Stimulated activated naive CD4-positive, alpha-beta T cell (primary cell): ENCODE results near the gene OR4K5.
"Not testable (repeated sequence)": the region's sequence is repeated elsewhere in the genome, so short reads cannot be mapped to it uniquely, and the experiment has no call there.

Experiments used
- DNase-seq, 6 experiments: peaks; one replicate each; lab custom pipeline; 2025; lab: John Stamatoyannopoulos, UW

The OR4K5 gene, protein sequence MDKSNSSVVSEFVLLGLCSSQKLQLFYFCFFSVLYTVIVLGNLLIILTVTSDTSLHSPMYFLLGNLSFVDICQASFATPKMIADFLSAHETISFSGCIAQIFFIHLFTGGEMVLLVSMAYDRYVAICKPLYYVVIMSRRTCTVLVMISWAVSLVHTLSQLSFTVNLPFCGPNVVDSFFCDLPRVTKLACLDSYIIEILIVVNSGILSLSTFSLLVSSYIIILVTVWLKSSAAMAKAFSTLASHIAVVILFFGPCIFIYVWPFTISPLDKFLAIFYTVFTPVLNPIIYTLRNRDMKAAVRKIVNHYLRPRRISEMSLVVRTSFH

DNA sequence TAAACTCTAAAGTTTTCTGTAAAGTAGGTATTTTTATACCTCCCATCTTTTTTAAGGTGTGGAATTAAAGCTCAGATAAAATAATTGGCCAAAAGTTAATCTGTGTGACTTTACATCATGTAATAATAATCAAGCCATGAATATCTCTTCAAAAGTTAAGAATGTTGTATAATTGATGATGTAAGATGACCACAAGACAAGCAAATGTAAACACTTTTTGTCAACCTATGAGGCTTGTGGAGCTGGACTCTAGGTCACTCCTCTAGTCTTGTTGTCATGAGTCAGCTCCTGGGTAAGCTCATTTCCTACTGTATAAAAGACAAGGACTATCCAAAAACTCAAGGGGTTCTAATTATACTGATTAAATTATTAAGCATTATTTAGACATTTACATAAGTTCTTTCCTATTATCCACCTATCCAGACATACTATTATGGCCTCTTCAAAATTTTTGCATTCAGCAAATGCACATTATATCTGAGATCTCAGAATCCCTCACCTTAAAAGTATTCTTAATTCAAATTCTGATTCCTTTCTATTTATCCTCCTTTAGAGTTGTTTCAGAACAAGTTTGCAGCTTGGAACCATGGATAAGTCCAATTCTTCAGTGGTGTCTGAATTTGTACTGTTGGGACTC is at the start of gene OR4K5:
OR4K5 (plus strand) TSS at position 587 of the 637 bp plus-strand sequence; CDS start at position 587, 0 bp downstream.
- no peak for DNase-seq

DNA sequence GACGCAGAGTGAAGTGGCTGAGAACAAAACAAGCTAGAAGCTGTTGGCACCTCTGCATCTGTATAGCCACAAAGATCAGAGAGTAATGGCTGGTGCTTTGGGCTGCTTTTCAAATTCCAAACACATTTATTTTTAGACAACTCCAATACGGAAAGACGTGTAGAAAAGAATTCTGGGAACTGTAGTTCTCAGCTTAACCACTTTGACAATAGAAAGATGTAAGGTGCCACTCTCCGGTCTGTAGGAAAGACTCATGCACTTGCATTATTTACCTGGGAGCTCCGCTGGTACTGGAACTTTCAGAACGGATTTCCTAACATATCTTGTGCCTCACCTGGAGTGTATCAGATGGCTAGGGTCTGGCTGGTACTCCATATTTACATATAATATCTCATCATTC is 47.2 kb upstream of the OR4K5 start:
- DNase-seq: no peak

DNA sequence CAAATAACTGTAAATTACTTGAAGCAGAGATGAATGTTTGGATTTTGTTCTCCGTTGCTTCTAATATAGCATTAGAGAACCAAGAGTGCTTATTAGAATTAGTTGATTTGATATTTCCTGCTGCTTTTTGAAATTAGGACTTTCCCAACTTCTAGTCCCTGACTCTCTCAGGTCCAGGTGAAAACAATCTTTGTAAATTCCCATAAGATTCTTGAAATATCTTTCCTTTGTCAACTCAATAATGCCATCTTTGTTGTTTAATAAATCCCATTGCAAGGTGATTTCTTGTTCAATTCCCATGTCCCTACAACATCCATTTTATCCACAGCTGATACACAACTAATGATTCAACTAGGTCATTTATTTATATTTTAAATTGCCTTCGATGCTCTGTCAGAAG is 45.6 kb upstream of the OR4K5 start, which contains the start of gene OR4K2:
OR4K2 (plus strand) TSS at position 301 of the 400 bp plus-strand sequence. CDS start 1,126 bp downstream, outside the sequence.
- no peak for DNase-seq

DNA sequence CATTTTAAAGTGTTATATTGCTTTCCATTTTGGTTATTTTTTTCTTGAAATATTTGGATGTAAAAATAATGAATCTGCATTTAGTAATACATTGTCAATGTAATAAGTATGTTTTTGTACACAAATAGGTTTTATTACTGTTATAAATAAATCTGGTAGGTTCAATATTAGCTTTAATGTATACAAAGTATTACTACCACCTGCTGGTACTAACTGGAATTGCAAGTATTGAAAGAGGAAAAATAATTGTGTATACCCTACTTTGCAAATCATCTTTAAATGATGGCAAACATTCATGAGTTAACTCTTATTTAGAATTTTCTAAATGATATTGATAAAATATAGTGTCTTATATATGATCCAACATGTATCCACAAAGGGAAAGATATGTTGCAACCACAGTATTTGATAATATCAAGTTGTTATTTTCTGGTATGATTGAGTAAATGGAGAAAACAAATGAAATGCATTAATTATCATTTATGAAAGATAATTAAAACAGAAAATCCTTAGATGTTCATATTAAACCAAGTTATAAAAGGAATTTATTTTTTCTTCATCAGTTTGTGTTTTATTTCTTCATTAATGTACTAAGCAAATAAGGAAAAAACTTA is 42.3 kb upstream of the OR4K5 start:
- DNase-seq: peak in 2 of 6 experiments; percentile 5 to 8

DNA sequence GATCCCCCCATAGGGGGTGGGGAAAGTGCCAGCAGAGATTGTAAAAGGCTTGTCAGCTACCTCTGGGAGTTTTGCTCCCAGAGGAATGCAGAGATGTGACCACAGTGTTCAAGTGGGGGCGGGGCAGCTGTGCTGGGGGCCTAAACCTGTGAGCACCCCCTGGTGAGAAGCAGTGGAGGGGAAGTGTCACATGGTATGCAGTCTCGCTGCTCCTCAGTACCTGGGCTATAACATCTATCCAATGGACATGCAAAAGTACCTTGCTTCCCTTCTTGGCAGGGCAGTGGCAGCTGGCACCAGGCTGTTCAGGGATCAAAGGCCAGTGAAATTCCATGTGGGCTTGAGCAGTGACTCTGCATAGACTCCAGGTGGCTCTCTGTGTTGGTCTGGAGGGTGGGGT is 25.1 kb upstream of the OR4K5 start:
- DNase-seq: no peak

DNA sequence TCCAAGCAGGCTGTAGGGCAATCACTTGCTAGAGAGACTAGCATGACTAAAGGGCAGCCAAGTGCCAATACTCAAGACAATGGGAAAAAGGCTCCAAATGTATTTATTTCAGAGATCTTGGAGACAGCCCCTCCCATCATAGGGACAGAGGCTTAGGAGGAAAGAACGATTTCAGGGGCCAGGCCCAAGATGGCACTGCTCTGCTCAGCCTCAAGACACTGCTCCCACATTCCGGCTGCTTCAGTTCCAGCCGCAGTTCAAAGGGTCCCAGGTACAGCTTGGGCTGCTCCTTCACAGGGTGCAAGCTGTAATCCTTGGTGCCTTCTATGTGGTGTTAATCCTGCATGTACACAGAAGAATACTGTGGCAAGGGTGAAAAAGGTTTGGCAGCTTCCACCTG is 19.4 kb upstream of the OR4K5 start:
- DNase-seq: no peak

DNA sequence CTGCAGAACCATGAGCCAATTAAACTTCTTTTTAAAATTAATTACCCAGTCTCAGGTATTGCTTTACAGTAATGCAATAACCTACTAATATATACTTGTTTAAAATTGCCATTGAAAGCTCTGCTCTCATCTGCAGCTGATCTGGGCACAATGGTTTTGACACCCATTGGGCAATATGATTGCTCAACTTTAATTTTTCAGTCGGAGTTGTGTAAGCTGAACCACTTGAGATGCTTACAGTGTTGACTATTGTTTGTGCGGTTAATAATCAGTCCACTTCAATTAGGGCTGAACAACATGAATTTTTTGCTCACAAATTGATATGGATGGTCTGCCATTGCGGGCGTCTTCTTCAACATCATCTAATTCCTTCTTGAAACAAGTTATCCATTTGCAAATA is 18.0 kb upstream of the OR4K5 start:
- DNase-seq: no peak

DNA sequence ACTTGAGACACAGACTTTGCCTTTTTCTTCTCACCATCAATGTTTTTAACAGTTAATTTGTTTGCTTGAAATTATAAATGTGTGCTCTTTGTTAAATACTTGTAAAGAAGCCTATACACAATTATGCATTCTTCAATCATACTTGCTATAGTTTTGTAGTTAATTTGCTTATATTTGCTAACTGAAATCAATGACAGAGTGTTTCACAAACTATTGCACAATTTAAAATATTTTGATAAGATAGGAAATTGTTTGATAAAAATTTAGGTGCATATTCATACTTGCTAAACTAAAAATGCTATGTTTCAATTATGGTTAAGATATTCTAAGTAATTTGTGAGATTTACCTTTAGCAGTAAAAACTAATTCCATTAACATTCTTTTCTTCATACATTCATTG is 13.7 kb upstream of the OR4K5 start:
- no peak for DNase-seq

DNA sequence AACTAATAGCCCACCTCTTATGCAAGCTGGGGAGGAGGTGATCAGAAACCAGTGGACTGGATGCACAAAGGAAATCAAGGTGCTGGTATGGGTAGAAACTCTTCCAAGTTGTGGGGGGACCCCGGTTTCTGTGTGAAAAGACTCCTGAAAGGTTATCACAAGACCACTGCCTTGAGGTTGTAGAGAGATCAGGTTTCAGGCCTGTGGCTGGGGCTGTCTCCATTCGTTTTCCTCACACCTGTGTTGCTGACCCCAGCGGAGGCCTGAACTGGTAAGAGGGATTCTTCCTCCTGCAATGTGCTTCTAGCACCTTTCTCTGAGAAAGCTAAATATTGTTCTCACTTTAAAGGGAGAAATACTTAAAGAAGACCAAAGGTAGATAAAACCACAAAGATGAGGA is 9.3 kb upstream of the OR4K5 start:
- no peak for DNase-seq

DNA sequence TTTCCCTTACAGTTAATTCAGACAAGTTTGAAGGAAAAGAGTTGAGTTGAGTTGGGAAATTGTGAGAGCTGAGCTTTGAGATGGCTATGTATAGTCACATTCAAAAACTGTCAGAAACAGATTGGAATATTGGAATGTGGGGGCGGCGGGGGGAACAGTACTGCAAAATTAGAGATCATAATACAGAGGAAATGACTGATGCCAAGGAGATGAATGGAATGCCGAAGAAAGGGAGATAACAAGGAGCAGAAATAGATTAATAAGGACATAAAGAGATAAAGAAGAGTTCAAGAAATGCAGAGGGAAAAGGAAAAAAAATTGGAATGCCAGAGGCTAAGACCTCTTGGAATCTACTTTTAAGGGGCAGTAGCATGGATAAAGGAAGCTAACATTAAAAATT is 3.2 kb upstream of the OR4K5 start:
- DNase-seq: no peak

DNA sequence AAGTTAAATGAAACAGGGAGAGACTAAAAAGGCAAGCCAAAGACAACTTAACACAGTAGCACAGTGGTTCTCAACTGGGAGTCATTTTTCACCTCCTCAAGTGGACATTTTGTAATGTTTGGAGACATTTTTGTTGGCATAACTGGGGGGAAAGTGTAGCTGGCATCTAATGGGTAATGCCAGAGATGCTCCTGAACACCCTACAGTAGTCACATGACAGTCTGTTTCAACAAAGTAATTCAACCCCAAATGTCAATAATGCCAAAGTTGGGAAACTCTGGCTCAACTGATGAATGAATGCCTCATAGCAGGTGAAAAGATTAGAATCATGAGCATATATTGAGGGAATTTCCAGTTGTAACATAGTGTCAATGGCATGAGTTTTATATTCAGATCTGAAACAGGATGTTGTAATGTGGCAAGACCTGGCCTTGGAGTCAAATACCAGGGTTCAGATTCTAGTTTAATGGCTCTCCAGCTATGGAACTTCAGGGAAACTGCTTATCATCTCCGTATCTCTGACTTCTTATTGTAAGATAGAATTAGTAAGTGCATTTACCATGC is 2.4 kb upstream of the OR4K5 start:
- DNase-seq: no peak

DNA sequence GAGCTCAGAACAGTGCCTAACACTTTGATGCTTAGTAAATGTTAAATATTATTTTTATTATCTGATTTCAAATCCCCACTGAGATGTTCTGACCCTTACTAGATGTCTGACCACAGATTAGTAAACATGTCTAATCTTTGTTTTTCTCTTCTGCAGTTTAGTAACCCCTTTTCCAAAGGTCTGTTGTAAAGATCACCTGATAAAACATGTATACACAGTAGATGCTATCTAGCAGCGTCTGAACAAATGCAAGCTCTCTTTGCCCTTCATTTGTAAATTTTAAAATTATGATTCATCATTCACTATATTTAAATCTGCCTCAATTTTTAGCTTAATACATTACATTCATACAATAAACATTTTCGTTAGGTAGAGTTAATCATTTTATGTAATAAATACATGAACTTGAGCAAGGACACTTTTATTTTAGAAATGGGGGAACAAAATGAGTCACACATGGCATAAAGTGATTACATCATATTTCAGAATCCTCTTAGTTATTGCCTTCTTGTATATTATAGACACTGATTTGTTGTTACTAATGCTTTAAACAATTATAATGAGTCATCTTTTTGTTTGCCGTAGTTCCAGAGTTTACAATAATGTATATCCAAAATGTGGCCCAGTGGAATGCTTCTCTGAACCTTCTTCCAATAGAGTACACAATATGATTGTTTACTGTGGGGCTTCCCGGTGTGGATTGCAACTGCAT is 1.7 kb upstream of the OR4K5 start:
- no peak for DNase-seq

DNA sequence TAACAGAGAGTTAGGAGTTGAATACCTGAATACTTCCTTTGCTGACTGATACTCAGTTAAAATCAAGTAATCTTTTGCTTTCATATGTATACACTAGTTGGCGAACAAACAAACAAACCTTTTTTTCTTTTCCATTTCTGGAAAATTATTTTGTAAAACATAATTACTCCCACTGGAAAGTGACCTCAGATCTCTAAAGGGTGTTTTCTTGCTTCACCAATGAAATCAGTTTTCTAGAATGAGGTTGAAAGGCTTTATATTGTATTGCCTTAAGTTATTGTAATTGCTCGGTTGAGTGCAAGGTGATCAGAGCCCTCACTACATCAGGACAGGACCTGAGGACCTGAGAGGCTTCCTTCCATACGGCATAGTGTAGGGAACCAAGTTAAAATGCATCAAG is 10.2 kb downstream of the OR4K5 start, which contains the start of gene OR4K1:
OR4K1 (plus strand) TSS at position 301 of the 400 bp plus-strand sequence. CDS start 4,750 bp downstream, outside the sequence.
- DNase-seq: no peak

DNA sequence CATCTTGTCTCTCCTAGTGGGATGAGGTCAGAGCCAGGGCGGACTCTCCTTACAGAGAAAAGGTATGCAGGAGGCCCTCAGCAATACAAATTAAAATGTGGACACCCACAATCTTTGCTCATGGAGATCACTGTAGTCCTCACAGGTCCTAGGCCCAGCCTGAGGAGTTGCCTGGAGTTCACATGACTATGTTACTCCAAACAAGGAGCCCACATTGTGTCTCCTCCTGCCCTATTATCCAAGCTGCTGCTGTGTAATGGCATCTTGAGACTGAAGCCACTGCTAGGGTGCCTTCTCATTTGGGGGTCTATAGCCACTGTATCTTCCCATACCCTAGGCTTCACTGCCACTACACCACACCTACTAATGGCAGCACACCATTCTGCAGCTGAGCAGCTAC is 21.3 kb downstream of the OR4K5 start:
- no peak for DNase-seq

DNA sequence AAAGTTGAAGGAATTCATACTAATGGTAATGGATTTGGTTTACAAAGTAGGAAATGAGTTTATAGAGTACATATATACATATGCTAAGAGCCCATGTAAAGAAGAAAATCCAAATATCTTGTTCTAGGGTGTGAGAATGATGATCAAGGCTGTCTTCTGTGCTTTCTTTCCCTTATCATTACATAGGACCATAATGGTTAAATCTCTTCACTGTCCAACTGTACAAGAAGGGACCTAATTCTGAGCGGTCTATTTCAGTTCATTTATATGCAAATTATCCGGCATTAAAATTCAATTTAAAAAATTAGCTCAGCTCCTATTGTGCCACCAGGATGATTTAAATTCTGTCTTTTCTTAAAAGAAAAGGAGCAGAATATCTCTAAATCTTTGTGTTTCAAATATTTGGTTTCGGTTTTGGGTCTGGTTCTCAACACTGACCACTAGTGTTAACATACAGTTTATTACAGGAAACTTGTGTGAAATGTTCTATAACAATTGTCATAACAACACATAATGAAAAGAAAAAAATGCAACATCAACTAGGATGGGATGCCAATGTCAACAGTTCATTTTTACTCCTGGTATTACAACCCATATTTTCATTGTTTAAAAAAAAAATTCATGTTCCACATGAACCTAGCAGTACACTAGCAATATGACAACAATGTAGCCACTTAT is 27.1 kb downstream of the OR4K5 start:
- no peak for DNase-seq

DNA sequence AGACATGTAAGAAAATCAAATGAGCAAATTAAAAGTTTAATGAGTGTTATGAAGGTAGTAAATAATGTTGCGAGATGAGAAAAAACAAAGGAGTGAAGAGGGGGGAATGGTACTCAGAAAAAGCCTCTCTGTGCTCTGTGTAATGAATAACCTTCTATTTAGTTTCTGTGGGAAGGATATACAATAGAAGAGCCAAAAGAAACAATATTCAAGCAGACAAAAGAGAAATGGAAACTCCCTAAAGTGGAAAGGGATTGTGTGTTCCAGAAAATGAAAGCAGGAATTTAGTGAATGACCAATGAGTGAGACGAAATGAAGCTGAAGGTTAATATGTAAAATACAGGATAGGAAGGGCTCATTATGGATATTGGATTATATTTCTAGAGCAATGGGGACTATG is 28.8 kb downstream of the OR4K5 start:
- no peak for DNase-seq

DNA sequence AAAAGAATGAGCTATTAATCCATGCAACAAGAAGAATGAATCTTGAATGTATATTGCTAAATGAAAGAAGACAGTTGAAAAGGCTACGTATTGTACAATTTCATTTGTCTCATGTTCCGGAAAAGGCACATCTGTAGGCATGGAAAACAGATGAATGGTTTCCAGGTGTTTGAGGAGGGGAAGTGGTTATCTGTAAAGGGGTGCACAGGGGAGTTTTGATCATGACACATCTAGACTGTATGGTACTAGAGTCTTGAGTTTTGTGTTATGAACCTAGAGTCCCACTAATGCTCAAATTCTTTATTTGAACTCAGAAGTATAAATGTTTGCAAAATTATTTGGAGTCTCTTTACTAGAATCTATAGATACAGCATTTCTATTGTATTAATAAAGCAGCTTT is 49.3 kb downstream of the OR4K5 start:
- not testable (repeated sequence) for DNase-seq
